Retina (tissue), 1 donor: ENCODE data around the gene IL25.

Experiments
- DNase-seq: peaks from one replicate; pipeline ENCODE4 v3.0.0-alpha.2; 2016

The IL25 gene

GRCh38 chr14:23354990-23355389 lies 17.6 kb upstream of the IL25 start:
- no peak for DNase-seq

- no peak for DNase-seq
Measured at GRCh38 chr14:23355871-23356435, 16.7 kb upstream of the IL25 start.

- no peak for DNase-seq
Measured at GRCh38 chr14:23356662-23357061, 15.9 kb upstream of the IL25 start.

- no peak for DNase-seq
Measured at GRCh38 chr14:23357261-23357660, 15.3 kb upstream of the IL25 start.

- no peak for DNase-seq
Measured at GRCh38 chr14:23358042-23358441, 14.6 kb upstream of the IL25 start.

GRCh38 chr14:23358553-23359166 lies 13.9 kb upstream of the IL25 start:
- DNase-seq = no peak

- no peak for DNase-seq
Measured at GRCh38 chr14:23359167-23359626, 13.4 kb upstream of the IL25 start.

GRCh38 chr14:23359722-23360447 lies 12.7 kb upstream of the IL25 start:
- no peak for DNase-seq

GRCh38 chr14:23360496-23360895 lies 12.1 kb upstream of the IL25 start:
- no peak for DNase-seq

- DNase-seq = no peak
Measured at GRCh38 chr14:23361320-23361719, 11.3 kb upstream of the IL25 start.

- no peak for DNase-seq
Measured at GRCh38 chr14:23361763-23362162, 10.8 kb upstream of the IL25 start.

GRCh38 chr14:23362200-23362599 lies 10.4 kb upstream of the IL25 start:
- DNase-seq = no peak

GRCh38 chr14:23364164-23365035 lies 8.2 kb upstream of the IL25 start:
- peak; percentile 80 for DNase-seq

GRCh38 chr14:23365036-23365731 lies 7.4 kb upstream of the IL25 start, which contains the start of gene EFS:
TSS of gene EFS (minus strand) at chr14:23365172. CDS start at chr14:23365025, 147 bp downstream.
- DNase-seq = no peak

GRCh38 chr14:23365732-23366425 lies 6.7 kb upstream of the IL25 start:
- peak; percentile 88 for DNase-seq

- DNase-seq = peak; percentile 88
Measured at GRCh38 chr14:23366426-23366921, 6.1 kb upstream of the IL25 start.

- no peak for DNase-seq
Measured at GRCh38 chr14:23370221-23370620, 2.4 kb upstream of the IL25 start.

GRCh38 chr14:23371865-23372264 lies 744 bp upstream of the IL25 start:
- DNase-seq = no peak

GRCh38 chr14:23373041-23373440 lies 432 bp downstream of the IL25 start:
- no peak for DNase-seq

- no peak for DNase-seq
Measured at GRCh38 chr14:23375527-23376251, 3.1 kb downstream of the IL25 start.
